ENCODE data around the gene ALDOB.

The ALDOB gene

DNA sequence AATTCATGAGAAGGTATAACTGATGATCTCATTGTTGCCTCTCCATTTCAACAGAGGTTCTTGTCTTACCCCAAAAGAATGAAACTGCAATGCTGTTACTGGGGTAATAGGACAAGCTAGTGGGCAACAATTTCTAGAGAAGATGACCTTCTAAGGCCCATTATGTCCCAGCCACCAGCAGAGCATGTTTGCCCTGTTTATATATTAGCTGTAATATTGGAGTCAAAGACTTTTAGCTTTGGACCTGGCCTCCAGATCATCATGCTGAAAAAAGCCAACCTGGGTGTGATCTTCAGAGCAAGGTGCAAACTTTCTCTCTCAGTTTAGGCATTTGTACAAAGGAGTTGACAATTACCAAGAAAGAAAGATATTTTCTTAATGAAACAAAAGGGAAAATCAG lies 3.4 kb downstream of the ALDOB start:
- no peak overlapping the region for H3K4ac ChIP-seq (ENCODE audit: low read depth in 1 of 2, low read length in 2 of 2)
- H3K36me3 ChIP-seq (ENCODE audit: control insufficient read depth in 1 of 2, insufficient read depth in 2 of 2, low read depth in 1 of 2, low read length in 2 of 2): no peaks in the 10 kb centered on the region
- no peak overlapping the region for H3K18ac ChIP-seq (ENCODE audit: low read depth in 1 of 2, low read length in 2 of 2)
- no peaks in the 10 kb centered on the region for H3K79me1 ChIP-seq (replicated peaks; ENCODE audit: low read length, poor library complexity, severe bottlenecking)
- H3K4me3 ChIP-seq (ENCODE audit: insufficient read depth in 1 of 2, low read depth in 1 of 2, low read length in 2 of 2): no peak overlapping the region
- H2AFZ ChIP-seq (ENCODE audit: low read depth, low read length): no peak overlapping the region
- H3K14ac ChIP-seq (ENCODE audit: low read length in 2 of 2): no peak overlapping the region
- no peak overlapping the region for H2BK120ac ChIP-seq (ENCODE audit: low read depth, low read length)
- no peak overlapping the region for H2BK12ac ChIP-seq (ENCODE audit: low read length in 2 of 2)
- H3K4me2 ChIP-seq (ENCODE audit: low read length, poor library complexity, severe bottlenecking): no peak overlapping the region
- no peak overlapping the region for H2BK15ac ChIP-seq (ENCODE audit: low read depth, poor library complexity, severe bottlenecking)
- H3K27ac ChIP-seq (ENCODE audit: low read length, poor library complexity, severe bottlenecking): no peak overlapping the region
- H3K23ac ChIP-seq (ENCODE audit: low read length in 2 of 2): no peak overlapping the region
- no peak overlapping the region for H2AK5ac ChIP-seq (ENCODE audit: low read length, severe bottlenecking)
- no peak overlapping the region for H4K8ac ChIP-seq (ENCODE audit: low read length)
- H3K9ac ChIP-seq (ENCODE audit: low read length): no peak overlapping the region
- no peaks in the 10 kb centered on the region for H3K4me1 ChIP-seq (ENCODE audit: control insufficient read depth, insufficient read depth, low read depth, low read length)
- no peaks in the 10 kb centered on the region for H3K9me3 ChIP-seq (ENCODE audit: control insufficient read depth, low read length)
- DNase-seq: no peak
- H2BK5ac ChIP-seq (ENCODE audit: low read depth, low read length, poor library complexity, severe bottlenecking): no peak overlapping the region
- H3K27me3 ChIP-seq (ENCODE audit: control insufficient read depth in 1 of 2, insufficient read depth in 1 of 2, low read length in 2 of 2): peaks cover 3 to 6% of the 10 kb centered on the region in 2 experiments
- no peak overlapping the region for H4K91ac ChIP-seq (ENCODE audit: low read length)

- Histone ChIP-seq H3K4me3 (ENCODE audit: insufficient read depth in 1 of 2, low read depth in 1 of 2, low read length in 2 of 2) (no peak overlapping the region), H4K8ac (ENCODE audit: low read length) (no peak overlapping the region), H3K23ac (ENCODE audit: low read length in 2 of 2) (no peak overlapping the region), H3K4me1 (ENCODE audit: control insufficient read depth, insufficient read depth, low read depth, low read length) (no peaks in the 10 kb centered on the region), H3K9ac (ENCODE audit: low read length) (no peak overlapping the region), H2BK5ac (ENCODE audit: low read depth, low read length, poor library complexity, severe bottlenecking) (no peak overlapping the region), H2AFZ (ENCODE audit: low read depth, low read length) (no peak overlapping the region), H4K91ac (ENCODE audit: low read length) (no peak overlapping the region), H3K27me3 (ENCODE audit: control insufficient read depth in 1 of 2, insufficient read depth in 1 of 2, low read length in 2 of 2) (peaks cover 3 to 6% of the 10 kb centered on the region in 2 experiments), H3K27ac (ENCODE audit: low read length, poor library complexity, severe bottlenecking) (no peak overlapping the region), H3K9me3 (ENCODE audit: control insufficient read depth, low read length) (no peaks in the 10 kb centered on the region), H2BK120ac (ENCODE audit: low read depth, low read length) (no peak overlapping the region), H2AK5ac (ENCODE audit: low read length, severe bottlenecking) (no peak overlapping the region), H3K4me2 (ENCODE audit: low read length, poor library complexity, severe bottlenecking) (no peak overlapping the region), H3K36me3 (ENCODE audit: control insufficient read depth in 1 of 2, insufficient read depth in 2 of 2, low read depth in 1 of 2, low read length in 2 of 2) (no peaks in the 10 kb centered on the region), H3K79me1 (replicated peaks; ENCODE audit: low read length, poor library complexity, severe bottlenecking) (no peaks in the 10 kb centered on the region), H2BK15ac (ENCODE audit: low read depth, poor library complexity, severe bottlenecking) (no peak overlapping the region), H2BK12ac (ENCODE audit: low read length in 2 of 2) (no peak overlapping the region), H3K14ac (ENCODE audit: low read length in 2 of 2) (no peak overlapping the region), H3K4ac (ENCODE audit: low read depth in 1 of 2, low read length in 2 of 2) (no peak overlapping the region), H3K18ac (ENCODE audit: low read depth in 1 of 2, low read length in 2 of 2) (no peak overlapping the region)
- DNase-seq: no peak
- 70% methylated on average over 7 of the region's 7 CpGs for whole genome bisulfite sequencing
Observed at GRCh38 chr9:101429736-101430135, 5.8 kb downstream of the ALDOB start.

DNA sequence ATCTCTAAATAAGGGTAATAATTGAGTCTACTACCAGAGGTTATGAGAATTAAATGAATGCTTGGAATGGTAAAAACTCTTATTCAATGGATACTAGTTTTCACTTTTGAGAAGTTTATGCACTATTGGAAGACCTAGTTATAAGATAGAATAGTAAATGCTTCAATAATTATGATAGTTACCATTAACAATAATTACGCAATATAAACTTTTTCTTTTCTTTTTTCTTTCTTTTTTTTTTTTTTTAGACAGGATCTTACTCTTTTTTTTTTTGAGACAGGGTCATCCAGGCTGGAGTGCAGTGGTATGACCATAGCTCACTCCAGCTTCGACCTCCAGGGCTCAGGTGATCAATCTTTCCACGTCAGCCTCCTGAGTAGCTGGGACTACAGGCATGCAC lies 6.7 kb downstream of the ALDOB start:
- H3K4me3 ChIP-seq (ENCODE audit: insufficient read depth in 1 of 2, low read depth in 1 of 2, low read length in 2 of 2): no peak overlapping the region
- DNase-seq: no peak
- no peak overlapping the region for H3K9ac ChIP-seq (ENCODE audit: low read length)

DNA sequence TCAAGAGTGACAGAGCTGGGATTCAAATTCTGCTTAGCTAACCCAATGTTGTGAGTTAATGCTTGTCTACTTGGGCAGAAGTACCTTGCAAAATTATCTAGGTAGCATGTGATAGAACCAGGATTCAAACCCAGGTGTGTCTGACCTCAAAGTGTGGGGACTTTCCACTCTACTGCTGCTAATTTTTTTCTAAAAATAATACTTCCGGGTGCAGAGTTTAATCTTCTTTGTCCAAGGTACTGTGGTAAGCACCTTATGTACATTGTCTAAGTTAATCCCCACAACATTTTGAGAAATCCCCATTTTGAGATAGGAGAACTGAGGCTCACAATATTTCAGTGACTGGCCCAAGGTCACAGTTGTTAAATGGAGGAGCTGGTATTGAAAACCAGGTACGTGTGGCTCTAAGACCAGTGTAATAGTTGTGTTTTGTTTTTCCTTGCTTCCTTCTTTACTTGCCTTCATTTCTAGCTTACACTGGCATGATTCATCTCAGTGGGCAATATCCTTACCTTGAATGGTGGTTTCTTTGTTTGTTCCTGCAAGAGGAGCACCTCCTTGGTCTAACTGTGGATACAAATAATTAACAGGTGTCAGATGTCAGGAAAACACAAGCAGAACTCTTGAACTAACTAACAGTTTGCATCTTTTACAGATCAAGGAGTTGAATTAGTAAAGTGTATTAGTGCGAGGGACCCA lies 7.5 kb downstream of the ALDOB start:
- no peak overlapping the region for H4K8ac ChIP-seq (ENCODE audit: low read length)
- no peak overlapping the region for H3K4ac ChIP-seq (ENCODE audit: low read depth in 1 of 2, low read length in 2 of 2)
- no peak overlapping the region for H3K4me3 ChIP-seq (ENCODE audit: insufficient read depth in 1 of 2, low read depth in 1 of 2, low read length in 2 of 2)
- H2BK15ac ChIP-seq (ENCODE audit: low read depth, poor library complexity, severe bottlenecking): no peak overlapping the region
- no peak overlapping the region for H3K4me2 ChIP-seq (ENCODE audit: low read length, poor library complexity, severe bottlenecking)
- H2BK5ac ChIP-seq (ENCODE audit: low read depth, low read length, poor library complexity, severe bottlenecking): no peak overlapping the region
- H3K18ac ChIP-seq (ENCODE audit: low read depth in 1 of 2, low read length in 2 of 2): no peak overlapping the region
- DNase-seq: no peak
- H3K36me3 ChIP-seq (ENCODE audit: control insufficient read depth in 1 of 2, insufficient read depth in 2 of 2, low read depth in 1 of 2, low read length in 2 of 2): no peaks in the 10 kb centered on the region
- H2BK120ac ChIP-seq (ENCODE audit: low read depth, low read length): no peak overlapping the region
- no peak overlapping the region for H4K91ac ChIP-seq (ENCODE audit: low read length)
- H3K79me1 ChIP-seq (replicated peaks; ENCODE audit: low read length, poor library complexity, severe bottlenecking): no peaks in the 10 kb centered on the region
- H3K14ac ChIP-seq (ENCODE audit: low read length in 2 of 2): no peak overlapping the region
- no peak overlapping the region for H3K27ac ChIP-seq (ENCODE audit: low read length, poor library complexity, severe bottlenecking)
- H2AK5ac ChIP-seq (ENCODE audit: low read length, severe bottlenecking): no peak overlapping the region
- no peaks in the 10 kb centered on the region for H3K4me1 ChIP-seq (ENCODE audit: control insufficient read depth, insufficient read depth, low read depth, low read length)
- no peak overlapping the region for H3K9ac ChIP-seq (ENCODE audit: low read length)
- no peaks in the 10 kb centered on the region for H3K9me3 ChIP-seq (ENCODE audit: control insufficient read depth, low read length)
- H3K27me3 ChIP-seq (ENCODE audit: control insufficient read depth in 1 of 2, insufficient read depth in 1 of 2, low read length in 2 of 2): peaks cover 3 to 6% of the 10 kb centered on the region in 2 experiments
- WGBS: 100% methylated on average over 1 of the region's 3 CpGs
- H2AFZ ChIP-seq (ENCODE audit: low read depth, low read length): no peak overlapping the region
- no peak overlapping the region for H2BK12ac ChIP-seq (ENCODE audit: low read length in 2 of 2)
- no peak overlapping the region for H3K23ac ChIP-seq (ENCODE audit: low read length in 2 of 2)

More for the DNA sequence above, 6.7 kb downstream of the ALDOB start:
- no peak overlapping the region for H3K18ac ChIP-seq (ENCODE audit: low read depth in 1 of 2, low read length in 2 of 2)
- no peaks in the 10 kb centered on the region for H3K36me3 ChIP-seq (ENCODE audit: control insufficient read depth in 1 of 2, insufficient read depth in 2 of 2, low read depth in 1 of 2, low read length in 2 of 2)
- no peaks in the 10 kb centered on the region for H3K4me1 ChIP-seq (ENCODE audit: control insufficient read depth, insufficient read depth, low read depth, low read length)
- no peak overlapping the region for H2BK15ac ChIP-seq (ENCODE audit: low read depth, poor library complexity, severe bottlenecking)
- no peak overlapping the region for H3K14ac ChIP-seq (ENCODE audit: low read length in 2 of 2)
- no peak overlapping the region for H3K27ac ChIP-seq (ENCODE audit: low read length, poor library complexity, severe bottlenecking)
- H4K91ac ChIP-seq (ENCODE audit: low read length): no peak overlapping the region
- H2AK5ac ChIP-seq (ENCODE audit: low read length, severe bottlenecking): no peak overlapping the region
- no peak overlapping the region for H3K4me2 ChIP-seq (ENCODE audit: low read length, poor library complexity, severe bottlenecking)
- no peak overlapping the region for H4K8ac ChIP-seq (ENCODE audit: low read length)
- no peak overlapping the region for H3K4ac ChIP-seq (ENCODE audit: low read depth in 1 of 2, low read length in 2 of 2)
- H3K23ac ChIP-seq (ENCODE audit: low read length in 2 of 2): no peak overlapping the region
- H3K9me3 ChIP-seq (ENCODE audit: control insufficient read depth, low read length): no peaks in the 10 kb centered on the region
- H2BK12ac ChIP-seq (ENCODE audit: low read length in 2 of 2): no peak overlapping the region
- no peak overlapping the region for H2AFZ ChIP-seq (ENCODE audit: low read depth, low read length)
- WGBS: 63% methylated on average over 2 of the region's 3 CpGs
- no peaks in the 10 kb centered on the region for H3K79me1 ChIP-seq (replicated peaks; ENCODE audit: low read length, poor library complexity, severe bottlenecking)
- no peak overlapping the region for H2BK5ac ChIP-seq (ENCODE audit: low read depth, low read length, poor library complexity, severe bottlenecking)
- H3K27me3 ChIP-seq (ENCODE audit: control insufficient read depth in 1 of 2, insufficient read depth in 1 of 2, low read length in 2 of 2): peaks cover 3 to 6% of the 10 kb centered on the region in 2 experiments
- H2BK120ac ChIP-seq (ENCODE audit: low read depth, low read length): no peak overlapping the region

All from mesenchymal stem cell (in vitro differentiated cells and primary cell).